ENCODE measurements around the gene BRPF3. TPM values are rescaled to one million over a fixed set of nuclear protein-coding genes. Genes with fewer than 3 reads are reported as not detected.

Gene BRPF3
- polyA plus RNA-seq, 4 donors = 40.5 to 64.9 (median 47.1) TPM

GRCh38 chr6:36227379-36228228 lies 31.1 kb downstream of the BRPF3 start:
- no peak for DNase-seq (ENCODE audit: low read depth in 4 of 4, low spot score in 2 of 4)

- no peak for DNase-seq (ENCODE audit: low read depth in 4 of 4, low spot score in 2 of 4)
Observed at GRCh38 chr6:36229223-36229622, 32.7 kb downstream of the BRPF3 start.

- DNase-seq (ENCODE audit: low read depth in 4 of 4, low spot score in 2 of 4) = no peak
Observed at GRCh38 chr6:36230371-36230770, 33.8 kb downstream of the BRPF3 start.

- no peak for DNase-seq (ENCODE audit: low read depth in 4 of 4, low spot score in 2 of 4)
Observed at GRCh38 chr6:36232172-36232571, 35.6 kb downstream of the BRPF3 start.

GRCh38 chr6:36235309-36235708 lies 38.8 kb downstream of the BRPF3 start:
- no peak for DNase-seq (ENCODE audit: low read depth in 4 of 4, low spot score in 2 of 4)

- DNase-seq (ENCODE audit: low read depth in 4 of 4, low spot score in 2 of 4) = no peak
Observed at GRCh38 chr6:36235862-36236261, 39.3 kb downstream of the BRPF3 start.

- no peak for DNase-seq (ENCODE audit: low read depth in 4 of 4, low spot score in 2 of 4)
Observed at GRCh38 chr6:36239774-36240173, 43.2 kb downstream of the BRPF3 start.

- no peak for DNase-seq (ENCODE audit: low read depth in 4 of 4, low spot score in 2 of 4)
Observed at GRCh38 chr6:36241728-36242127, 45.2 kb downstream of the BRPF3 start.

GRCh38 chr6:36242161-36242560 lies 45.6 kb downstream of the BRPF3 start:
- DNase-seq (ENCODE audit: low read depth in 4 of 4, low spot score in 2 of 4) = no peak

GRCh38 chr6:36242626-36243025 lies 46.1 kb downstream of the BRPF3 start:
- no peak for DNase-seq (ENCODE audit: low read depth in 4 of 4, low spot score in 2 of 4)

GRCh38 chr6:36243562-36244212 lies 47.1 kb downstream of the BRPF3 start:
- DNase-seq (ENCODE audit: low read depth in 4 of 4, low spot score in 2 of 4) = no peak

- DNase-seq (ENCODE audit: low read depth in 4 of 4, low spot score in 2 of 4) = peak in 1 of 4 donors; percentile 19
Observed at GRCh38 chr6:36244641-36245280, 48.2 kb downstream of the BRPF3 start.

GRCh38 chr6:36245572-36246061 lies 49.1 kb downstream of the BRPF3 start:
- DNase-seq (ENCODE audit: low read depth in 4 of 4, low spot score in 2 of 4) = no peak

- no peak for DNase-seq (ENCODE audit: low read depth in 4 of 4, low spot score in 2 of 4)
Observed at GRCh38 chr6:36246506-36247268, 50.1 kb downstream of the BRPF3 start.

- DNase-seq (ENCODE audit: low read depth in 4 of 4, low spot score in 2 of 4) = no peak
Observed at GRCh38 chr6:36247693-36248092, 51.1 kb downstream of the BRPF3 start.

- DNase-seq (ENCODE audit: low read depth in 4 of 4, low spot score in 2 of 4) = no peak
Observed at GRCh38 chr6:36248980-36249379, 52.4 kb downstream of the BRPF3 start.

GRCh38 chr6:36249536-36249935 lies 53.0 kb downstream of the BRPF3 start:
- DNase-seq (ENCODE audit: low read depth in 4 of 4, low spot score in 2 of 4) = no peak

GRCh38 chr6:36252005-36252404 lies 55.5 kb downstream of the BRPF3 start:
- DNase-seq (ENCODE audit: low read depth in 4 of 4, low spot score in 2 of 4) = no peak

- DNase-seq (ENCODE audit: low read depth in 4 of 4, low spot score in 2 of 4) = no peak
Observed at GRCh38 chr6:36263390-36264000, 67.0 kb downstream of the BRPF3 start.

- no peak for DNase-seq (ENCODE audit: low read depth in 4 of 4, low spot score in 2 of 4)
Observed at GRCh38 chr6:36265744-36266143, 69.2 kb downstream of the BRPF3 start.
